NCI-H748 (cell line): ENCODE results near the gene CYBA.
"Not testable (repeated sequence)": the region's sequence is repeated elsewhere in the genome, so short reads cannot be mapped to it uniquely, and the experiment has no call there.

Experiments
- DNase-seq: peaks from one replicate; lab custom pipeline; 2025; ENCODE audit not compliant: unreplicated experiment; lab: John Stamatoyannopoulos, UW

The CYBA gene

DNA sequence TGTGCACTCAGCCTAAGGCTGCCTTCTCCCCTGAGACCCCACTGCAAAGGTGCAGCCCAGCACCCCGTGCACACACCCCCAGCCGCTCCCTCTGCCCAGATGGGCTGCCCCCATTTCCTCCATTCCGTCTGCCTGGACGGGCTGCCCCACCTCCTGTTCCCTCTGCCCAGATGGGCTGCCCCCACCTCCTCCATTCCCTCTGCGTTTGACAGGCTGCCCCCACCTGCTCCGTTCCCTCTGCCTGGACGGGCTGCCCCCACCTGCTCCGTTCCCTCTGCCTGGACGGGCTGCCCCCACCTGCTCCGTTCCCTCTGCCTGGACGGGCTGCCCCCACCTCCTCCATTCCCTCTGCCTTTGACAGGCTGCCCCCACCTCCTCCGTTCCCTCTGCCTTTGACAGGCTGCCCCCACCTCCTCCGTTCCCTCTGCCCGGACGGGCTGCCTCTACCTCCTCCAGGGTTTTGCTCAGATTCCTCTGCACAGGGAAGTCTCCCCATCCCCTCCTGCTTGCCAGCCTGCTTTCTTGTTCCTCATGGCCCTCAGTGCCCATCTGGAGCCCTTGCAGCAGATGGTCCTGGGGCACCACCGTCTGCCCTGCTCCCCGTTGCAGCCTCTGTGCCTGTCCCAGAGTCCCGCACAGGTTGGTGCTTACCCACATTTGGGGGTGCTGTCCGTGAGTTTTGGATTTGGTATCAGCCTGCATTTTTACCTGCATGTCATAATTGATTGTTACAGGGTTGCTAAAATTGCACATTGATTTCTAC, 35.9 kb downstream of the CYBA start:
- DNase-seq = no peak

DNA sequence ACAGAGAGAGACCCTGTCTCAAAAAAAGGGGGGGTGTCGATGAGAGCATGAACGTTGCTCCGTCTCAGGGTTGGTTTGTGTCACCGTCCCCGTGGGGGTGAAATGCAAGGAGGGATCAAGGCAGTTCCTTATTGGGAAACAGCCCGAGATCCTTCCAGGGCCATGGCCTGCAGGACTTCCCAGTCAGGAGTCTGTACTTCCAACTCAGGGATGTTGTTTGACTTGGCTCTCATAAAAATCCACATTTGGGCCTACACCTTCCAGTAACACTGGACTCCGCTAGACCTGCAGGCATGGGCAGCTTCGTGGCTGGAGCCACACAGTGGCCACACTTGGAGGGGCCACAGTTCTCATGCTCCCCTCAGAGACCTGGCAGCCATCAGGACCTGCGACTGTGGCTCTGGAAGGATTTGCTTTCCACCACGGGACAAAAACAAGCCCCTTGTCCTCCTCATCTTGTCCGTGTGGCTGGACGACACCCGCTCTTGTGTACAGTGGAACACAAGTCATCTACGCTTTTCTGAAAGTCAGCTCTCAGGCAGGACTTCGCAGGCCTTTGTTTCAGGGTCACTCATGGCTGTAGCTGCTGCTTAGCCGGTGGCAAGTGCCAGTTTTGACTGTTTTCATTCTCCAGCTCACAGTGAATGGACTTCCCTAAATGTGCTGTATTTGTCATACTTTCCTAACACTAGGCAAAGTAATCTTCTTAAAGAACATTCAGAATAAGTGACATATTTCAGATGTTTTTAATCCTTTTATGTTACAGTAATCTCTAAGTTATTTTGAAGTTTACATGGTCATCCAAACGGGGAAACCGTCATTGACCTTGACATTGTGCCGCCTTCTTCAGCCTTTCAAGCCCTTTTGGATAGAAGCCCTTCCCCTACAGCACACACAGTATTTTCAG, 36.7 kb downstream of the CYBA start:
- no peak for DNase-seq

DNA sequence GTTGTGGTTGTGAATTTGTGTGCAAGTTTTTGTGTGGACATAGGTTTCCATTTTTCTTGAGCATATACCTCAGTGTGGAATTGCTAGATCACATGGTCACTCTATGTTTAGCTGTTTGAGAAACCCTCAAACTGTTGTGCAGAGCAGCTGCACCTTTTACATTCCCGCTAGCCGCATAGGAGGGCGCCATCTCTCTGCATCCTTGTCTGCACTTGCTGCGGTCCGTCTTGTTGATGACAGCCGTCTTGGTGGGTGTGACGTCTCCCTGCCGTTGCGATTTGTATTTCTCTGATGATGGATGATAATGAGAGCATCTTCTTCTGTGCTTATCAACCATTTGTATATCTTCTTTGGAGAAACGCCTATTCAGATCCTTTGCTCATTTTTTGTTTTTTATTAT, 37.6 kb downstream of the CYBA start:
- peak; percentile 1 for DNase-seq

GRCh38 chr16:88610909-88611812, 39.7 kb downstream of the CYBA start:
- DNase-seq = no peak

DNA sequence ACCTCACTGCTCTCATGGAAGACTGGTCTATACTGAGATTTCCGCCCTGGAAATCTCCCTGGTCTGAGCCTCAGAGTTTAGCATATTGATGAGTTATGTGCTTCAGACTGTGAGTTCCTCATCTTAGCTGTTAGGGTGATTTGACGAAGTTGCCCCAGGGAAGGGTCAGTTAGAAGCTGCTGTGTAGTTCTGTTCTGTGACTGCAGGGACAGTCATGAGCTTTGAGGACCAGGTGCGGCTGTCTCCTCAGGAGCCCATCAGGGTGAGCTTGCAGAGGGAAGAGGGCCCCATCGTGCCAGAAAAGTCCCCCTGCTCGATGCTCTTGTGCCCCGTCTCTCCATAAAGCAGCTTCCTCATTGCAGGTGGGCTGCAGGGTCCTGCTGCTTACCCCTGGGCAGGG, 40.8 kb downstream of the CYBA start:
- no peak for DNase-seq

DNA sequence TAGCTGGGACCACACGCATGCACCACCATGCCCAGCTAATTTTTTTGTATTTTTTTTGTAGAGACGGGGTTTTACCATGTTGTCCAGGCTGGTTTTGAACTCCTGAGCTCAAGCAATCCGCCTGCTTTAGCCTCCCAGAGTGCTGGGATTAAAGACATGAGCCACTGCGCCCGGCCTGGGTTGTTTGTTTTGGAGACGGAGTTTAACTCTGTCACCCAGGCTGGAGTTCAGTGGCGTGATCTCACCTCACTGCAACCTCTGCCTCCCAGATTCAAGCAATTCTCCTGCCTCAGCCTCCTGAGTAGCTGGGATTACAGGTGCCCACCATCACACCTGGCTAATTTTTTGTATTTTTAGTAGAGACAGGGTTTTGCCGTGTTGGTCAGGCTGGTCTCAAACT, 41.4 kb downstream of the CYBA start:
- DNase-seq = not testable (repeated sequence)

GRCh38 chr16:88608076-88608475, 42.8 kb downstream of the CYBA start:
- DNase-seq = no peak

GRCh38 chr16:88606148-88606757, 44.6 kb downstream of the CYBA start:
- DNase-seq = no peak

GRCh38 chr16:88605186-88606147, 45.4 kb downstream of the CYBA start:
- no peak for DNase-seq

- no peak for DNase-seq
Measured at GRCh38 chr16:88602091-88602490, 48.8 kb downstream of the CYBA start.

DNA sequence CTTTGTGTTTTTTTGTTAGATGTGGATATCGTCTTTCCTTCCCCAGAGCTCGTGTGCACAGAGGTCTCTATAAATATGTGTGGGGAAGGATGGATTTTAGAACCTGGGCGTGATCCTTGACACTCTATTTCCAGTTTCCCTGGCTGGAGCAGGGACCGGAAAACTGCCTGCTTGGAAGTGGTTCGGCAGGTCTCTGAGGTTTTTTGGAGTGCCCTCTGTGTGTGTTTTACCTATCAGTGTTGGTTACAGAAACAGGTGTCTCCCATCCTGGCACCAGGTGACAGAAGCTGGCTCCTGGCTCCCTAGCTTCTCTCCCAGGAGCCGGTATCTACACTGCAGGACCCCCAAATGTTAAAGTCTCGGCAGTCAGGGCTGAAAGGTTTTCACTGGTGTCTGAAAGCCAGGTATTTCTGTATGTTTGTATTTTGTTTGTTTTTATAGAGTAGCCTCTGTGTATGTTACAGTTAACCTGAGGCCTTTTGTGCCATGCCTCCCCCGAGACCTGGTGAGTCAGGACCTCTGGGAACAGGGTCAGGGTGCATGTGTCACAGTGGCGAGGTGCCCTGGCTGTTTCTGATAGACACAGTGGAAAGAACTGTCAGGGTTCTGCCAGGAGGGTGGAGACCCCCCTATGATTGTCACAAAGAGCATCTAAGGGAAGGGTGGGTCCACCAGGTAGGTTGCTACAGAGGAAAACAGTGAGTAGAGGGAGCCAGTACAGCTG, 49.4 kb downstream of the CYBA start:
- no peak for DNase-seq

DNA sequence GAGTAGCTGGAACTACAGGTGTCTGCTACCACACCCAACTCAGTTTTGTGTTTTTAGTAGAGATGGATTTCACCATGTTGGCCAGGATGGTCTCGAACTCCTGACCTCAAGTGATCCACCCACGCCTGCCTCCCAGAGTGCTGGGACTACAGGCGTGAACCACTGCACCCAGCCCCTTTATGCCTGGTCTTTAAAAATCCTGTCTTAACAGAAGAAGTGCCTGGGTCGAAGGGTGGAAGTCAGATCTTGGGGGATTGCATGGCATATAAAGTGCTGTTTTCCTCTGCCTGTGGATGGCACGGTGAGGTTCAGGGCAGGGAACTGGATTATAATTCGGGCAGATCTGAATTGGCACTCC, 50.3 kb downstream of the CYBA start:
- no peak for DNase-seq

- no peak for DNase-seq
Measured at GRCh38 chr16:88599825-88600538, 50.9 kb downstream of the CYBA start.

- no peak for DNase-seq
Measured at GRCh38 chr16:88599092-88599733, 51.6 kb downstream of the CYBA start.

DNA sequence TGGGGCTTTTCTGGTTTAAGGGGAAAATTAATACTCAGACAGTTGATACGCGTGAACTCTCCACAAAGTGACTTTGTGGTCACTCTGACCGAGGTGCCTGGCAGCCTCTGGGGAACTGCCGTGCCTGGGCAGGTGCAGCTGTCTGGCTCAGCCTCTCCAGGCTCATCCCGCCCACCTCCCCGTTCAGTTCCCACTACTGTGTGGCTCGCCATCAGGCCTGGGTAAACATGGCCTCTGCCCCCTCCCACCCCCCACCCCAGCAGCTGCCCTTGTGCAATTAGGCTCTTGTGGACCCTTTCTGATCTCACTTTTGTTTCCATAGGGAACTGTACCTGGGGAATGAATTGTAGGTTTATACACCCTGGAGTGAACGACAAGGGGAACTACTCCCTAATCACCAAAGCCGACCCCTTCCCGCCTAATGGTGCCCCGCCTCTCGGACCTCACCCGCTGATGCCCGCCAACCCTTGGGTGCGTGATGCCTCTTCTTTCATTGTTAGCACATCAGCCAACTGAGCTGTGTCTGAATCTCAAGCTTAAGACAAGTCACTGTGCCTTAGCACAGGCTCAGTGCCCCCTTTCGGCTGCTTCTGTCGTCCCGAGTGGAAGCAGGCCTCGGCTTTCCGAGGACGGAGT, 52.9 kb downstream of the CYBA start:
- peak; percentile 59 for DNase-seq

DNA sequence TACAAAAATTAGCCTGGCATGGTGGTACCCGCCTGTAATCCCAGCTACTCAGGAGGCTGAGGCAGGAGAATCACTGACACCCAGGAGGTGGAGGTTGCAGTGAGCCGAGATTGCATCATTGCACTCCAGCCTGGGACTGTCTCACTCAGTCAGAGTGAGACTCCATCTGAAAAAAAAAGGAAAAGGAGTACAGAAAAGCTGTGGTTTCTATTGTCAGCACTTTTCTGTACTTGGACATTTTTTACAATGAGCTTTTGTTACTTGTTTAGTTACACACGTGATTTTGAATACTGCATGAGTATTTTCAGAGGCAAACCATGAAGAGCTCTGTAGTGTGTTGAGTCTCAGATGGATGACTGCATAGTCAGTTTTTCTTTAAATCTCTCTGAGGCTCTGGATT, 54.4 kb downstream of the CYBA start:
- no peak for DNase-seq

GRCh38 chr16:88595921-88596320, 54.9 kb downstream of the CYBA start:
- DNase-seq = no peak
